NCI-H1417 treated with DMSO at 0.1 percent for 48 hours (cell line): Measurements from ENCODE around the gene GPR61.

Experiments
- DNase-seq: peaks from one replicate; lab custom pipeline; 2025; lab: John Stamatoyannopoulos, UW

Gene GPR61

DNA sequence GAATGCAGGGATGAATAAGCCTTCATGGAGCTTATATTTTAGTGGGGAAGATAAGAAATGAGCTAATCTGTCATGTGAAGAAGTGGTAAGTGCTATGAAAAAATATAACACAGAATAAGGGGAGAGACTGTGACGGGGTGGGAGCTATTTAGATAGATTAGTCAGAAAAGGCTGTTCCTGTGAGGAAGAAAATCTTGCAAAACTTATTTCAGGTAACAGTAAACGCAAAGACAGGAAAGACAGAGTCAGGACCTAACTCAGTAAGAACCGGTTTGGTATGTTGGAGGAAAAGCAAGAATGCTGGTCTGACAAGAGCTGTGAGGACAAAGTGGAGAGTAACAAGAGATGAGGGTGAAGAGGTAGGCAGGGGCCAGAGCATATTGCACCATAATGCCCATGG is 30.7 kb downstream of the GPR61 start:
- no peak for DNase-seq

GRCh38 chr1:109573785-109574184 is 34.1 kb downstream of the GPR61 start:
- no peak for DNase-seq

- DNase-seq: no peak
Measured at GRCh38 chr1:109578947-109579443, 39.3 kb downstream of the GPR61 start.

GRCh38 chr1:109579491-109579890 is 39.8 kb downstream of the GPR61 start:
- DNase-seq: no peak

GRCh38 chr1:109582021-109582420 is 42.3 kb downstream of the GPR61 start:
- DNase-seq: no peak

GRCh38 chr1:109584766-109585165 is 45.1 kb downstream of the GPR61 start:
- no peak for DNase-seq

GRCh38 chr1:109586055-109586454 is 46.4 kb downstream of the GPR61 start:
- no peak for DNase-seq

GRCh38 chr1:109589177-109589576 is 49.5 kb downstream of the GPR61 start:
- DNase-seq: no peak

DNA sequence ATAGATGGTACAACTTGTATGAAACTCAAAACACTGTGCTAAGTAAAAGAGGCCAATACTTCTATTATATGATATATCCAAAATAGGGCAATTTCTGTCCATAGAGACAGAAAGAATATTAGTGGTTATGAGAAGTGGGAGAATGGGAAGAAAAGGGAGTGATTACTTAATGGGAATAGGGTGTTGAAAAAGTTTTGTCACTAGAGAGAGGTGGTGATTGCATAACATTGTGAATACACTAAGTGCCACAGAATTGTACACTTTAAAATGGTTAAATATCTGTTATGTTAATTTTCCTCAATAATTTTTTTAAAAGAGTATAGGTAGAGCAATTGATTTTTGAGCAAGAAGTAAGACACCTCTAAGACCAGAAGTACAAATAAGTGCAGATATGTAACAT is 50.0 kb downstream of the GPR61 start:
- DNase-seq: no peak

GRCh38 chr1:109592916-109593315 is 53.2 kb downstream of the GPR61 start:
- DNase-seq: no peak

GRCh38 chr1:109595531-109595930 is 55.9 kb downstream of the GPR61 start:
- no peak for DNase-seq
